ENCODE results near the gene MED13L. TPM values are rescaled to one million over a fixed set of nuclear protein-coding genes. Genes with fewer than 3 reads are reported as not detected.

Gene MED13L
- total and polyA plus RNA-seq, 8 donors = 10.3 to 93.8 (median 53.0) TPM

GRCh38 chr12:115973968-115974724 is 303.3 kb downstream of the MED13L start:
- Histone ChIP-seq H3K27me3 (no peaks in the 10 kb centered on the region), H3K27ac (no peak overlapping the region), H3K36me3 (peaks cover 0 to 28% (median 13%) of the 10 kb centered on the region in 3 donors), H3K4me3 (no peak overlapping the region), H3K9me3 (no peaks in the 10 kb centered on the region), H3K4me1 (peaks cover 0 to 7% (median 0%) of the 10 kb centered on the region in 3 donors)
- WGBS, 2 donors = 90 to 96% methylated on average over 3 of the region's 3 CpGs
- intact Hi-C loops (cut with DNase I) = no loop called here
- TF ChIP-seq, protein P1, sequence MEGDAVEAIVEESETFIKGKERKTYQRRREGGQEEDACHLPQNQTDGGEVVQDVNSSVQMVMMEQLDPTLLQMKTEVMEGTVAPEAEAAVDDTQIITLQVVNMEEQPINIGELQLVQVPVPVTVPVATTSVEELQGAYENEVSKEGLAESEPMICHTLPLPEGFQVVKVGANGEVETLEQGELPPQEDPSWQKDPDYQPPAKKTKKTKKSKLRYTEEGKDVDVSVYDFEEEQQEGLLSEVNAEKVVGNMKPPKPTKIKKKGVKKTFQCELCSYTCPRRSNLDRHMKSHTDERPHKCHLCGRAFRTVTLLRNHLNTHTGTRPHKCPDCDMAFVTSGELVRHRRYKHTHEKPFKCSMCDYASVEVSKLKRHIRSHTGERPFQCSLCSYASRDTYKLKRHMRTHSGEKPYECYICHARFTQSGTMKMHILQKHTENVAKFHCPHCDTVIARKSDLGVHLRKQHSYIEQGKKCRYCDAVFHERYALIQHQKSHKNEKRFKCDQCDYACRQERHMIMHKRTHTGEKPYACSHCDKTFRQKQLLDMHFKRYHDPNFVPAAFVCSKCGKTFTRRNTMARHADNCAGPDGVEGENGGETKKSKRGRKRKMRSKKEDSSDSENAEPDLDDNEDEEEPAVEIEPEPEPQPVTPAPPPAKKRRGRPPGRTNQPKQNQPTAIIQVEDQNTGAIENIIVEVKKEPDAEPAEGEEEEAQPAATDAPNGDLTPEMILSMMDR (IDR thresholded peaks at IDR 0.05) = no peak
- FAIRE-seq = no peak
- peak in 1 of 4 donors; percentile 11 for ATAC-seq
- DNase-seq = no peak

- Histone ChIP-seq H3K4me1 (peaks cover 0 to 7% (median 0%) of the 10 kb centered on the region in 3 donors), H3K36me3 (peaks cover 0 to 39% (median 13%) of the 10 kb centered on the region in 3 donors), H3K4me3 (no peak overlapping the region), H3K9me3 (no peaks in the 10 kb centered on the region), H3K27ac (no peak overlapping the region), H3K27me3 (no peaks in the 10 kb centered on the region)
- FAIRE-seq (no peak), DNase-seq (no peak), ATAC-seq (peak in 2 of 4 donors; percentile 25 to 26)
- WGBS, 2 donors = 40 to 41% methylated on average over 1 of the region's 1 CpG
- intact Hi-C loops (cut with DNase I) = no loop called here
- TF ChIP-seq, protein P1 (IDR thresholded peaks at IDR 0.05) = no peak
These were observed 304.4 kb downstream of the MED13L start for GRCh38 chr12:115973066-115973465.

- no peaks in the 10 kb centered on the region for H3K27me3 ChIP-seq
- ATAC-seq (no peak), DNase-seq (no peak), FAIRE-seq (no peak)
- H3K9me3 ChIP-seq = no peaks in the 10 kb centered on the region
- intact Hi-C loops (cut with DNase I) = no loop called here
- H3K4me3 ChIP-seq = no peak overlapping the region
- H3K27ac ChIP-seq = no peak overlapping the region
- WGBS, 2 donors = 83 to 85% methylated on average over 4 of the region's 4 CpGs
- TF ChIP-seq, protein P1 (IDR thresholded peaks at IDR 0.05) = no peak
- peaks cover 0 to 7% (median 0%) of the 10 kb centered on the region in 3 donors for H3K4me1 ChIP-seq
- peaks cover 0 to 33% (median 13%) of the 10 kb centered on the region in 3 donors for H3K36me3 ChIP-seq
These were observed 305.3 kb downstream of the MED13L start for GRCh38 chr12:115972241-115972640.

DNA sequence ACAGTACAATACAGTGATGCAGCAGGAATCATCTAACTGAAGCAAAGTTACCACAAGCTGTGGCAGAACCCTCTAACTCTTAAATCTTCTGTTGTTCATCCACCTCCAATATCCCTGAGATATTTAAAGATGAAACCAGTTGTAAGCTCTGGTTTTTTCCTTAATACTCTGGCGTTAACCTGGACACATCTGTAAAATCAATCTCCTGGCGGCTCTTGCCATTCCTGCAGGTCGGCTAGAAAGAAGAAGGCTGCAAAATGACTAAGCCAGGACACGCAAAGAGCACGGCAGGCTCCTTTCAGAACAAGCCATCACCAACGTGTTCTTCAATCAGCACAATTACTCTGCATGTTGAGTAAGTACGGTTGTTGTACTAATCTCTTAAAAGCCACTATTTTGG is 309.3 kb downstream of the MED13L start:
- H3K36me3 ChIP-seq = peaks cover 0 to 56% (median 21%) of the 10 kb centered on the region in 3 donors
- H3K4me1 ChIP-seq = peaks cover 0 to 2% (median 0%) of the 10 kb centered on the region in 3 donors
- no peaks in the 10 kb centered on the region for H3K9me3 ChIP-seq
- H3K4me3 ChIP-seq = no peak overlapping the region
- no peaks in the 10 kb centered on the region for H3K27me3 ChIP-seq
- intact Hi-C loops (cut with DNase I) = no loop called here
- TF ChIP-seq, protein P1 (IDR thresholded peaks at IDR 0.05) = no peak
- no peak overlapping the region for H3K27ac ChIP-seq
- DNase-seq (no peak), ATAC-seq (no peak), FAIRE-seq (no peak)
- WGBS, 2 donors = 85 to 89% methylated on average over 7 of the region's 7 CpGs

DNA sequence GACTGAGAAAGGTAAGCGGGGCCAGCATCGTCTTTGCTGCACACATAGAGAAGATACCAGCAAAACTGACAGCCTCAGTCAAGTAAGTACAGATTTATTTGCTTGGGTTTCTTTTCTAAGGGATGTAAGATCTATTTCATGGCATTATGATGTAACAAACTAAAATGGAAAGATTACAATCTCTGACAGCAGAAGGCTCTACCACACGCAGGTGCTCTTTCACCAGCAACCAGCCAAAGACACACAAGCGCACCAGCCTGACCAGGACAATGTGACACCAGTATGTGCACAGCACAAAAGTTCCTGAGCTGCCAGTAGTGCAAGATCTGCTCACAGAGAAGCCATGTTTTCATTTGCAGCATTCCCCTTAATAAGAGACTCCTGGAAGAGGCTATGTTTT is 311.1 kb downstream of the MED13L start:
- Histone ChIP-seq H3K27me3 (no peaks in the 10 kb centered on the region), H3K27ac (no peak overlapping the region), H3K9me3 (no peaks in the 10 kb centered on the region), H3K4me1 (no peaks in the 10 kb centered on the region), H3K36me3 (peaks cover 2 to 69% (median 26%) of the 10 kb centered on the region in 3 donors), H3K4me3 (no peak overlapping the region)
- no peak for DNase-seq
- TF ChIP-seq, protein P1 (IDR thresholded peaks at IDR 0.05) = no peak
- no peak for ATAC-seq
- 92 to 93% methylated on average over 4 of the region's 4 CpGs for WGBS, 2 donors
- no peak for FAIRE-seq
- intact Hi-C loops (cut with DNase I) = no loop called here

Data from pancreas (tissue), 10 donors.